ENCODE measurements around the gene IL22RA1.

IL22RA1 gene

DNA sequence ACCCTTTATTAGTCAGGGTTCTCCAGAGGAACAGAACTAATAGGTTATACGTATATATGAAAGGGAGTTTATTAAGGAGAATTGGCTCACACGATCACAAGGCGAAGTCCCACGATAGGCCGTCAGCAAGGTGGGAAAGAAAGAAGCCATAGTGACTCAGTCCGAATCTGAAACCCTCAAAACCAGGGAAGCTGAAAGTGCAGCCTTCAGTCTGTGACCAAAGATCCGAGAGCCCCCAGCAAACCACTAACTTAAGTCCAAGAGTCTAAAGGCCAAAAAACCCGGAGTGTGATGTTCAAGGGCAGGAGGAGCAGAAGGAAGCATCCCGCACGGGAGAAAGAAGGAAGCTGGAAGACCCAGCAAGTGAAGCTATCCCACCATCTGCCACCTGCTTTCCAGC is 34.2 kb upstream of the IL22RA1 start:
- H3K4me3 ChIP-seq (replicated peaks; ENCODE audit: low read depth, low read length): no peak overlapping the region
- TF ChIP-seq, protein P1, sequence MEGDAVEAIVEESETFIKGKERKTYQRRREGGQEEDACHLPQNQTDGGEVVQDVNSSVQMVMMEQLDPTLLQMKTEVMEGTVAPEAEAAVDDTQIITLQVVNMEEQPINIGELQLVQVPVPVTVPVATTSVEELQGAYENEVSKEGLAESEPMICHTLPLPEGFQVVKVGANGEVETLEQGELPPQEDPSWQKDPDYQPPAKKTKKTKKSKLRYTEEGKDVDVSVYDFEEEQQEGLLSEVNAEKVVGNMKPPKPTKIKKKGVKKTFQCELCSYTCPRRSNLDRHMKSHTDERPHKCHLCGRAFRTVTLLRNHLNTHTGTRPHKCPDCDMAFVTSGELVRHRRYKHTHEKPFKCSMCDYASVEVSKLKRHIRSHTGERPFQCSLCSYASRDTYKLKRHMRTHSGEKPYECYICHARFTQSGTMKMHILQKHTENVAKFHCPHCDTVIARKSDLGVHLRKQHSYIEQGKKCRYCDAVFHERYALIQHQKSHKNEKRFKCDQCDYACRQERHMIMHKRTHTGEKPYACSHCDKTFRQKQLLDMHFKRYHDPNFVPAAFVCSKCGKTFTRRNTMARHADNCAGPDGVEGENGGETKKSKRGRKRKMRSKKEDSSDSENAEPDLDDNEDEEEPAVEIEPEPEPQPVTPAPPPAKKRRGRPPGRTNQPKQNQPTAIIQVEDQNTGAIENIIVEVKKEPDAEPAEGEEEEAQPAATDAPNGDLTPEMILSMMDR (IDR thresholded peaks at IDR 0.05; ENCODE audit: low read length, missing control alignments): no peak
- DNase-seq (ENCODE audit: low read depth): no peak

DNA sequence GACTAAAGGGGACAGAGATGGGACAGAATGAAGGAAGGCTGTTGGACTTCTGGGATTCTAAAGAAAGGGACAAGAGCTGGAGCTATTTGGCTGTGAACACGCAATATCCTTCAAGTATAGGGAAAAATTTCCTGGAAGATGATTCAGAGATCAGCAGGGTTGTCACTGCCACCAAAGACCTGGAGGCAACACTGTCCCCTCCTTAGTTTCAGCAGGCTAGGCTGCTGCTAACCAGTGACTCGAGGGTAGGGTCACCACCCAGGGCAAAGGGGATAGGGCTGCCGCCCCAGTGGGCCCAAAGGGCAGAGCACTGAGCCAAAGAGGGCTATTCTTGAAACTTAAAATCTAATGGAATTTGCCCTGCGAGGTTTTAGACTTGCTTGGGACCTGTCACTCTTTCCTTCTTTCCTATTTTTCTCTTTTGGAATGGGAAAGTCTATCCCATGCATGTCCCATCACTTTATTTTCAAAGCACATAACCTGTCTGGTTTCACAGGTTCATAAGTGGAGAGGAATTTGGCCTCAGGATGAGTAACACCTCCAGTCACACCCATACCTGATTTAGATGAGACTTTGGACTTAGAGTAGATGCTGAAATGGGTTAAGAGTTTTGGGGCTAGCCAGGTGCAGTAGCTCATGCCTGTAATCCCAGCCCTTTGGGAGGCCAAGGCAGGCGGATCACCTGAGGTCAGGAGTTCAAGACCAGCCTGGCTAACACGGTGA is 32.3 kb upstream of the IL22RA1 start:
- TF ChIP-seq, protein P1 (IDR thresholded peaks at IDR 0.05; ENCODE audit: low read length, missing control alignments): no peak
- DNase-seq (ENCODE audit: low read depth): no peak

DNA sequence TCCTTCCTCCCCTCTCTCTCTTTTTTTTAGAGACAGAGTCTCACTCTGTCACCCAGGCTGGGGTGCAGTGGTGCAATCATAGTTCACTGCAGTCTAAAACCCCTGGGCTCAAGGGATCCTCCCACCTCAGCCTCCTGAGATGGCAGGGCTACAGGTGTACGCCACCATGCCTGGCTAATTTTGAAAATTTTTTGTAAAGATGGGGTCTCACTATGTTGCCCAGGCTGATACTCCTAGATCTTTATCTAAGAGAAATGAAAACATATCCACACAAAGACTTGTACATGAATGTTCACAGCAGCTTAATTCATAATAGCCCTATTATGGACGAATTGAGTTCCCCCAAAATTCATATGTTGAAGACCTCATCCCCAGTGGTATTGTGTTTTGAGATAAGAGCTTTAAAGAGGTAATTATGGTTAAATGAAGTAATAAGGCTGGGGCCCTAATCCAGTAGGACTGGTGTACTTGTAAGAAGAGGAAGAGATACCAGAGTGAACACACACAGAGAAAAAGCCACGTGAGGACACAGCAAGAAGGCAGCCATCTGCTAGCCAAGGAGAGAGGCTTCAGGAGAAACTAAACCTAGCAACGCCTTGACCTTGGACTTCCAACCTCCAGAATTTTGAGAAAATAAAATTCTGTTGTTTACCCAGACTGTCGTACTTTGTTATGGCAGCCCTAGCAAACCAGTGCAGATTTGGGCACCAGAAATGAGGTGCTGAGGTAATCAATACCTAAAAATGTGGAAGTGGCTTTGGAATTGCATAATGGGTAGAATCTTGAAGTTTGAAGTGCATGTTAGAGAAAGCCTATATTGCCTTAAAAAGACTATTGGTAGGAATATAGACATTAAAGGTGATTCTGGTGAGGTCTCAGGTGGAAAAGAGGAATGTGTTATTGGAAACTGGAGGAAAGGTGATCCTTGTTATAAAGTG is 31.0 kb upstream of the IL22RA1 start:
- DNase-seq (ENCODE audit: low read depth): no peak
- no peak overlapping the region for H3K4me3 ChIP-seq (replicated peaks; ENCODE audit: low read depth, low read length)
- TF ChIP-seq, protein P1 (IDR thresholded peaks at IDR 0.05; ENCODE audit: low read length, missing control alignments): no peak

More for the DNA sequence above, 32.3 kb upstream of the IL22RA1 start:
- H3K4me3 ChIP-seq (replicated peaks; ENCODE audit: low read depth, low read length): no peak overlapping the region

DNA sequence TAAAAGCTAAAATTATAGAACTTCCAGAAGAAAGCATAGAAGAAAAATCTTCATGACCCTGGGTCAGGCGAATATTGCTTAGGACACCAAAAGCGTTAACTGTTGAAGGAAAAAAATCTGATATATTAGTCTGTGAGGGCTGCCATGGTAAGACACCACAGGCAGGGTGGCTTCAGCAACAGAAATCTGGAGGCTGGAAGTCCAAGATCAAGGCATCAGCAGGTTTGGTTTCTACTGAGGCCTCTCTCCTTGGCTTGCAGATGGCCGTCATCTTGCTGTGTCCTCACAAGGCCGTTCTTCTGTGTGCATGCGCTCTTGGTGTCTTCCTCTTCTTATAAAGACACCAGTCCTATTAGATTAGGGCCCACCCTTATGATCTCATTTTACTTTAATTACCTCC is 29.7 kb upstream of the IL22RA1 start:
- H3K4me3 ChIP-seq (replicated peaks; ENCODE audit: low read depth, low read length): no peak overlapping the region
- TF ChIP-seq, protein P1 (IDR thresholded peaks at IDR 0.05; ENCODE audit: low read length, missing control alignments): no peak
- no peak for DNase-seq (ENCODE audit: low read depth)

DNA sequence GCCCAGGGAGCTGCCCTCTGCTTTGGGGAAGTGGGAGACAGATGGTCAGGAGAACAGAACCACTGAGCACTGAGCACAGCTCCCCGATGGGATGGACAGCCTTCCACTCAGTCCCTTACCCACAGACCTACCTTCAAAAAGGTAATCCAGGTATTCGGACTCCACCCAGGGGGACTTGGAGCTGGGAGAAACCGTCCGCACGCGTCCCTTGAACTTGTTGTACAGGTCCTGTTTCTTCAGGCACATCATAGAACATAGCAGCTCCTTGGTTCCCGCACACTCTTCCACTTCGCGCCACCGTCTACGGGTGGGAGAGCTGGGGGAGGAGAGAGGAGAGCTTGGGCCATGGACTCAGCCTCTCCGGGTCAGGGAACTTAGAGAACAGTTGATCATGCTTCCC is 26.3 kb upstream of the IL22RA1 start:
- TF ChIP-seq, protein P1 (IDR thresholded peaks at IDR 0.05; ENCODE audit: low read length, missing control alignments): no peak
- no peak overlapping the region for H3K4me3 ChIP-seq (replicated peaks; ENCODE audit: low read depth, low read length)
- no peak for DNase-seq (ENCODE audit: low read depth)

DNA sequence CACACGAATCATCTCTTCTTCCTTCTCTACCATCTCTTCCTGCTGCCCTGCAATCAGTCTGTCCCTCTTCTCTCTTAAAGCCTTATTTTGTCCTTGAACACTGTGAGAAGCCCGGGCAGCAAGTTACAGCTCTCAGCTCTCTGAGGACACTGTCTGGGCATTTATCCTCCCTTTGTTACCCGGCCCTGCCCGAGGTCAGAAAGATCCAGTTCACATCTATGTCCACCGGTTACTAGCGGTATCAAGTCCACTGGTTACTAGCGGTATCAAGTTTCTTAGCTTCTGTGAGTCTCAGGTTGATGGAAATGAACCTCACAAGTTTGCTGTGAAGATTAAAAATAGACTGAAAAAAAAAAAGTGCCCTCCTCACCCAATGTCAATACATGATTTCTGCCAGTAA is 25.3 kb upstream of the IL22RA1 start:
- no peak overlapping the region for H3K4me3 ChIP-seq (replicated peaks; ENCODE audit: low read depth, low read length)
- TF ChIP-seq, protein P1 (IDR thresholded peaks at IDR 0.05; ENCODE audit: low read length, missing control alignments): no peak
- DNase-seq (ENCODE audit: low read depth): no peak

Data from fibroblast of pulmonary artery (primary cell).